ENCODE data around the gene WFDC11. TPM values are rescaled to one million over a fixed set of nuclear protein-coding genes. Genes with fewer than 3 reads are reported as not detected.

The WFDC11 gene
- total RNA-seq, 1 experiment from 2014 or later: not detected

DNA sequence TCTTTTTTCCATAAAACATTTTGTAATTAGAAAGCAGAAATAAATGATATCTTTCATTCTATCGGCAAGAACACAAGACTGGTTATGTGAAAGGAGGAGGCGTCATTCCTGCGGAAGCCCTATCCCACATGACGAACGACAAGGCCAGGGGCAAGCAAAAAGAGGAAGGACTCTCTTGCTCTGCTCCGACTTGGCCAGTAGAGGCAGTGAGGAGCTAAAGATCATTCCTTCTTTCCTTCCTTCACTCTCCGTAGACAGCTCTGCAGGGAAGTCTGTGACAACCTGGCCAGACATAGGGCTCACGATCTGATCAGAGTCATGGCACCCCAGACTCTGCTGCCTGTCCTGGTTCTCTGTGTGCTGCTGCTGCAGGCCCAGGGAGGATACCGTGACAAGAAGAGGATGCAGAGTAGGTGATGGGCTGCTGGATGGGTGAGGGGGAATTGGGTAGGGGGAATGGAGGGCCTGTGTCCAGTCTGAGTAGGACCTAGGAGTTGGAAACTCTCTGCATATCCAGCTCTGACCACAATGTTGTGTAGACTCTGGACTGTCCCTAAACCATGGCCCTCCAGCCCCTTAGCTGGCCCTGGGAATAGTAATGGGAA lies 40.4 kb downstream of the WFDC11 start, which contains the start of gene WFDC10A:
TSS of gene WFDC10A (plus strand) at position 244 of the 605 bp plus-strand sequence. CDS start at position 319, 75 bp downstream.
- no peaks in the 10 kb centered on the region for H3K27me3 ChIP-seq (ENCODE audit: insufficient read depth, low read length)
- H3K4ac ChIP-seq (ENCODE audit: low read depth, low read length): no peak within 1 kb of the TSS
- no peak within 1 kb of the TSS for H3T11ph ChIP-seq (ENCODE audit: low read length)
- no peak within 1 kb of the TSS for H2BK20ac ChIP-seq (ENCODE audit: low read depth, low read length, poor library complexity, severe bottlenecking)
- no peaks in the 10 kb centered on the region for H3K9me3 ChIP-seq (ENCODE audit: control insufficient read depth, low read depth, low read length)
- peaks cover 3% of the 10 kb centered on the region; the same call in 1 of the 2 replicates for H3K4me1 ChIP-seq (ENCODE audit: insufficient read depth, low read length)
- TF ChIP-seq, protein P1, sequence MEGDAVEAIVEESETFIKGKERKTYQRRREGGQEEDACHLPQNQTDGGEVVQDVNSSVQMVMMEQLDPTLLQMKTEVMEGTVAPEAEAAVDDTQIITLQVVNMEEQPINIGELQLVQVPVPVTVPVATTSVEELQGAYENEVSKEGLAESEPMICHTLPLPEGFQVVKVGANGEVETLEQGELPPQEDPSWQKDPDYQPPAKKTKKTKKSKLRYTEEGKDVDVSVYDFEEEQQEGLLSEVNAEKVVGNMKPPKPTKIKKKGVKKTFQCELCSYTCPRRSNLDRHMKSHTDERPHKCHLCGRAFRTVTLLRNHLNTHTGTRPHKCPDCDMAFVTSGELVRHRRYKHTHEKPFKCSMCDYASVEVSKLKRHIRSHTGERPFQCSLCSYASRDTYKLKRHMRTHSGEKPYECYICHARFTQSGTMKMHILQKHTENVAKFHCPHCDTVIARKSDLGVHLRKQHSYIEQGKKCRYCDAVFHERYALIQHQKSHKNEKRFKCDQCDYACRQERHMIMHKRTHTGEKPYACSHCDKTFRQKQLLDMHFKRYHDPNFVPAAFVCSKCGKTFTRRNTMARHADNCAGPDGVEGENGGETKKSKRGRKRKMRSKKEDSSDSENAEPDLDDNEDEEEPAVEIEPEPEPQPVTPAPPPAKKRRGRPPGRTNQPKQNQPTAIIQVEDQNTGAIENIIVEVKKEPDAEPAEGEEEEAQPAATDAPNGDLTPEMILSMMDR (conservative IDR thresholded peaks at IDR 0.05): peak; percentile 77
- H3K4me3 Mint-ChIP-seq: no peak within 1 kb of the TSS
- H3K4me2 ChIP-seq (ENCODE audit: insufficient read depth, insufficient read length, low read length): no peak within 1 kb of the TSS
- no peak within 1 kb of the TSS for H4K8ac ChIP-seq (replicated peaks; ENCODE audit: insufficient read length, low read depth, low read length)
- H3K23me2 ChIP-seq (ENCODE audit: insufficient read length, low read depth, low read length, poor library complexity, severe bottlenecking): no peaks in the 10 kb centered on the region
- H3K27me3 Mint-ChIP-seq (ENCODE audit: low read depth): peaks cover 2% of the 10 kb centered on the region
- H4K91ac ChIP-seq (ENCODE audit: insufficient read length, low read depth, low read length): no peak within 1 kb of the TSS
- no peak within 1 kb of the TSS for H3K23ac ChIP-seq (ENCODE audit: insufficient read length, low read depth, low read length)
- H3K36me3 Mint-ChIP-seq (ENCODE audit: insufficient read depth in 1 of 3, low read depth in 3 of 3): no peaks in the 10 kb centered on the region; a peak in 1 of 7 replicates
- peak within 1 kb of the TSS; percentile 98 for H2AFZ ChIP-seq (ENCODE audit: low read length)
- no peak within 1 kb of the TSS for H2AK5ac ChIP-seq (ENCODE audit: insufficient read length, low read length)
- H3K18ac ChIP-seq (ENCODE audit: insufficient read length, low read depth, low read length): no peak within 1 kb of the TSS
- DNase-seq: peak; percentile 84
- H3K27ac ChIP-seq (ENCODE audit: insufficient read length, low read depth, low read length): no peak within 1 kb of the TSS
- no peaks in the 10 kb centered on the region for H3K9me3 Mint-ChIP-seq
- H2BK15ac ChIP-seq (ENCODE audit: low read depth, low read length): no peak within 1 kb of the TSS
- H2BK120ac ChIP-seq (ENCODE audit: low read depth, low read length, poor library complexity, severe bottlenecking): no peak within 1 kb of the TSS
- H3K14ac ChIP-seq (ENCODE audit: insufficient read depth, low read length): no peak within 1 kb of the TSS
- no peak within 1 kb of the TSS for H3K56ac ChIP-seq (ENCODE audit: insufficient read length, low read depth, low read length)
- no peak within 1 kb of the TSS for H4K5ac ChIP-seq (ENCODE audit: insufficient read length, low read depth, low read length)
- no peaks in the 10 kb centered on the region for H3K79me2 ChIP-seq (ENCODE audit: insufficient read depth, low read length)
- H4K20me1 ChIP-seq (ENCODE audit: control insufficient read depth, insufficient read depth, insufficient read length): no peaks in the 10 kb centered on the region
- no peak within 1 kb of the TSS for H3K27ac Mint-ChIP-seq
- no CpG with 5 or more reads among the region's 9 CpGs for WGBS (ENCODE audit: extremely low coverage, insufficient read length, low lambda C conversion rate)
- H3K79me1 ChIP-seq (ENCODE audit: insufficient read depth, low read depth, low read length, poor library complexity, severe bottlenecking): no peaks in the 10 kb centered on the region
- H3K9ac ChIP-seq (ENCODE audit: extremely low read depth, insufficient read length, low read length): no peak within 1 kb of the TSS
- H3K4me1 Mint-ChIP-seq: peaks cover 2 to 4% of the 10 kb centered on the region in 2 experiments
- no peak within 1 kb of the TSS for H2BK12ac ChIP-seq (ENCODE audit: insufficient read length, low read depth, low read length)
- no peak within 1 kb of the TSS for H2BK5ac ChIP-seq (ENCODE audit: insufficient read length, low read length)

Data from H9 (cell line).